Uterus (tissue), 4 donors: Measurements from ENCODE around the gene KCNK3. TPM values are rescaled to one million over a fixed set of nuclear protein-coding genes. Genes with fewer than 3 reads are reported as not detected.

Source experiments
- DNase-seq, 2 donors: peaks; one replicate each; pipeline ENCODE4 v3.0.0-alpha.2; 2019 to 2020
- H3K27ac ChIP-seq, 2 donors: fragments of 200-600 bp; sonication (generic); 1 replicate in 1 of 2; 2 replicates in 1 of 2; pipeline ENCODE4 v1.5.1; 2016 to 2018
- H3K27me3 ChIP-seq, 2 donors: fragments of 200-600 bp; sonication (generic); one replicate each; pipeline ENCODE4 v1.5.1; 2018 to 2019; ENCODE audit warnings: control low read depth in 1 of 2
- H3K36me3 ChIP-seq, 2 donors: fragments of 200-600 bp; sonication (generic); one replicate each; pipeline ENCODE4 v1.5.1; 2019; ENCODE audit warnings: control low read depth in 1 of 2
- H3K4me1 ChIP-seq, 2 donors: fragments of 200-600 bp; sonication (generic); one replicate each; pipeline ENCODE4 v1.5.1; 2018 to 2019; ENCODE audit warnings: control low read depth in 1 of 2
- H3K4me3 ChIP-seq, 2 donors: fragments of 200-600 bp; sonication (generic); 1 replicate in 1 of 2; 2 replicates in 1 of 2; pipeline ENCODE4 v1.5.1; 2018 to 2019; ENCODE audit warnings: mild to moderate bottlenecking in 1 of 2
- H3K9me3 ChIP-seq, 2 donors: fragments of 200-600 bp; sonication (generic); one replicate each; pipeline ENCODE4 v1.5.1; 2019; ENCODE audit warnings: control low read depth in 1 of 2
- POLR2A ChIP-seq, 2 donors: fragments of 450-650 bp; IDR thresholded peaks; one replicate each; pipeline ENCODE4 v1.6.1; 2016; ENCODE audit warnings: antibody characterized with exemption in 2 of 2, mild to moderate bottlenecking in 1 of 2, moderate library complexity in 1 of 2
- intact Hi-C: fragments of 100-400 bp; cut with DNase I; formaldehyde crosslinking; loops from one replicate; pipeline ENCODE4 v1.15.1; 2023; ENCODE audit warnings: low total_unique reads
- total RNA-seq, 4 donors: library from RNA; depleted of rRNA in 3 of 4; stranded (reverse); fragments of >200 nt in 3 of 4; gene quantifications; one replicate each; pipeline versions ENCODE4 v1.1.0 to v1.2.4, GENCODE V29; 2014 to 2023
- TF ChIP-seq, protein P1 (sequence below), 4 experiments: fragments of 200-600 bp in 2 of 4; fragments of 450-650 bp in 2 of 4; sonication (generic) in 2 of 4; IDR thresholded peaks; one replicate each; pipeline ENCODE4 v1.5.1; 2016 to 2019; ENCODE audit warnings: antibody characterized with exemption in 4 of 4, mild to moderate bottlenecking in 2 of 4, moderate library complexity in 1 of 4
- donor health status: DM: yes; HTN: yes; CAD: no.

Gene KCNK3
- total RNA-seq, 4 donors from 2014 or later, result 0.29 to 7.8 (median 4.6) TPM

- no peaks in the 10 kb centered on the region for H3K9me3 ChIP-seq
- H3K27me3 ChIP-seq, result no peaks in the 10 kb centered on the region
- no peaks in the 10 kb centered on the region for H3K4me1 ChIP-seq
- DNase-seq, result no peak
- TF ChIP-seq, protein P1, sequence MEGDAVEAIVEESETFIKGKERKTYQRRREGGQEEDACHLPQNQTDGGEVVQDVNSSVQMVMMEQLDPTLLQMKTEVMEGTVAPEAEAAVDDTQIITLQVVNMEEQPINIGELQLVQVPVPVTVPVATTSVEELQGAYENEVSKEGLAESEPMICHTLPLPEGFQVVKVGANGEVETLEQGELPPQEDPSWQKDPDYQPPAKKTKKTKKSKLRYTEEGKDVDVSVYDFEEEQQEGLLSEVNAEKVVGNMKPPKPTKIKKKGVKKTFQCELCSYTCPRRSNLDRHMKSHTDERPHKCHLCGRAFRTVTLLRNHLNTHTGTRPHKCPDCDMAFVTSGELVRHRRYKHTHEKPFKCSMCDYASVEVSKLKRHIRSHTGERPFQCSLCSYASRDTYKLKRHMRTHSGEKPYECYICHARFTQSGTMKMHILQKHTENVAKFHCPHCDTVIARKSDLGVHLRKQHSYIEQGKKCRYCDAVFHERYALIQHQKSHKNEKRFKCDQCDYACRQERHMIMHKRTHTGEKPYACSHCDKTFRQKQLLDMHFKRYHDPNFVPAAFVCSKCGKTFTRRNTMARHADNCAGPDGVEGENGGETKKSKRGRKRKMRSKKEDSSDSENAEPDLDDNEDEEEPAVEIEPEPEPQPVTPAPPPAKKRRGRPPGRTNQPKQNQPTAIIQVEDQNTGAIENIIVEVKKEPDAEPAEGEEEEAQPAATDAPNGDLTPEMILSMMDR (IDR thresholded peaks at IDR 0.05), result no peak
- no peak for TF ChIP-seq POLR2A (IDR thresholded peaks at IDR 0.05)
- intact Hi-C loops, result no loop called here
- no peak overlapping the region for H3K4me3 ChIP-seq
- no peak overlapping the region for H3K27ac ChIP-seq
- no peaks in the 10 kb centered on the region for H3K36me3 ChIP-seq
These were observed 16.8 kb upstream of the KCNK3 start for GRCh38 chr2:26675651-26676255.

DNA sequence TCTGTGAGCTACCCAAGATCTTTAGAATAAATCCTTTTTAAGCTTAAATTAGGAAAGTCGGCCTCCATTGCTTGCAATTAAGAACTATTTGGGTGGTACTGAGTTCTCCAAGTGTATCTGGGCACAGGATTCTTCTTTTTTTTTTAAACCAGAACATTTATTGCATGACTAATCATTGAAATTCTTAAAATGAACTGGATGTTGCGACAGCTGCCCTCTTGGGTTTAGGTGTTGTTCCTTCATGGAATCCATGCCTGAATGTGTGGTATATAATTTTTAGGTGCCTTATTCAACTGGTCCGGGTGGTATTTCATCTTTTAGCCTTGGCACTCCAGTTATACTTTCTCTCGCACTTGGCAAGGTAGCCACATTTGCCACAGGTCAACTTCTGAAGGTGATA lies 14.5 kb upstream of the KCNK3 start:
- Histone ChIP-seq H3K4me3 (no peak overlapping the region), H3K36me3 (no peaks in the 10 kb centered on the region), H3K27me3 (no peaks in the 10 kb centered on the region), H3K27ac (no peak overlapping the region), H3K4me1 (no peaks in the 10 kb centered on the region), H3K9me3 (no peaks in the 10 kb centered on the region)
- TF ChIP-seq, protein P1 (IDR thresholded peaks at IDR 0.05), result no peak
- TF ChIP-seq POLR2A (IDR thresholded peaks at IDR 0.05), result no peak
- intact Hi-C loops, result no loop called here
- no peak for DNase-seq

- no peak for TF ChIP-seq POLR2A (IDR thresholded peaks at IDR 0.05)
- TF ChIP-seq, protein P1 (IDR thresholded peaks at IDR 0.05), result no peak
- Histone ChIP-seq H3K4me3 (no peak overlapping the region), H3K4me1 (no peaks in the 10 kb centered on the region), H3K27me3 (no peaks in the 10 kb centered on the region), H3K9me3 (no peaks in the 10 kb centered on the region), H3K27ac (no peak overlapping the region), H3K36me3 (no peaks in the 10 kb centered on the region)
- intact Hi-C loops, result no loop called here
- no peak for DNase-seq
These were observed 12.7 kb upstream of the KCNK3 start for GRCh38 chr2:26679867-26680266.

DNA sequence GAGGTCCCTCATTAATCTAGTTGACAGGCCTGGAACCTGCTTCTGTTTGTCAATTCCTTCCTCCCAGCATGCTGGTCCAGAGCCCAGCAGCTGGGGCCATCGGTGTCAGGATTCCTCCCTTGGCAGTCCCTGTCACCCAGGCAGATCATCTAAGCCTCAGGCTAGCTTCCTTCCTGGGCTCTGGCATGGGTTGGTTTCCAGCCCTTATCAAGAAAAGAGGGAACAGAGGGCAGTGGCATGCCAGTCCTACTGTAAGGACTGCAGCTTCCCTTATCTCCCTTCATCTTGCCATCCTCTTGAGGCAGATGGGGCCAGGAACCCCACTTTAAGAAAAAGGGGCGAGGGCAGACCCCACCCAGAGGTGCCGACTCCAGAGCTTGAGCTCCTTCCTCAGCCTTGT lies 10.9 kb upstream of the KCNK3 start:
- H3K4me1 ChIP-seq, result no peaks in the 10 kb centered on the region
- no peak for DNase-seq
- no peak overlapping the region for H3K27ac ChIP-seq
- intact Hi-C loops, result no loop called here
- H3K9me3 ChIP-seq, result no peaks in the 10 kb centered on the region
- TF ChIP-seq, protein P1 (IDR thresholded peaks at IDR 0.05), result no peak
- no peak for TF ChIP-seq POLR2A (IDR thresholded peaks at IDR 0.05)
- no peak overlapping the region for H3K4me3 ChIP-seq
- no peaks in the 10 kb centered on the region for H3K27me3 ChIP-seq
- no peaks in the 10 kb centered on the region for H3K36me3 ChIP-seq

- Histone ChIP-seq H3K36me3 (no peaks in the 10 kb centered on the region), H3K9me3 (no peaks in the 10 kb centered on the region), H3K27ac (no peak overlapping the region), H3K4me3 (no peak overlapping the region), H3K27me3 (no peaks in the 10 kb centered on the region), H3K4me1 (no peaks in the 10 kb centered on the region)
- intact Hi-C loops, result no loop called here
- DNase-seq, result no peak
- TF ChIP-seq, protein P1 (IDR thresholded peaks at IDR 0.05), result no peak
- TF ChIP-seq POLR2A (IDR thresholded peaks at IDR 0.05), result no peak
These were observed 10.4 kb upstream of the KCNK3 start for GRCh38 chr2:26682155-26682554.
